GM21825 (cell line): ENCODE results near the gene BSCL2.
"Not testable (repeated sequence)": the region's sequence is repeated elsewhere in the genome, so short reads cannot be mapped to it uniquely, and the experiment has no call there.

Experiments used
- ATAC-seq: cut with Tn5 transposase; IDR thresholded peaks from one replicate; pipeline ENCODE4 v1.9.1; 2021; ENCODE audit warnings: mild to moderate bottlenecking, moderate library complexity; ENCODE audit not compliant: unreplicated experiment

Gene BSCL2

DNA sequence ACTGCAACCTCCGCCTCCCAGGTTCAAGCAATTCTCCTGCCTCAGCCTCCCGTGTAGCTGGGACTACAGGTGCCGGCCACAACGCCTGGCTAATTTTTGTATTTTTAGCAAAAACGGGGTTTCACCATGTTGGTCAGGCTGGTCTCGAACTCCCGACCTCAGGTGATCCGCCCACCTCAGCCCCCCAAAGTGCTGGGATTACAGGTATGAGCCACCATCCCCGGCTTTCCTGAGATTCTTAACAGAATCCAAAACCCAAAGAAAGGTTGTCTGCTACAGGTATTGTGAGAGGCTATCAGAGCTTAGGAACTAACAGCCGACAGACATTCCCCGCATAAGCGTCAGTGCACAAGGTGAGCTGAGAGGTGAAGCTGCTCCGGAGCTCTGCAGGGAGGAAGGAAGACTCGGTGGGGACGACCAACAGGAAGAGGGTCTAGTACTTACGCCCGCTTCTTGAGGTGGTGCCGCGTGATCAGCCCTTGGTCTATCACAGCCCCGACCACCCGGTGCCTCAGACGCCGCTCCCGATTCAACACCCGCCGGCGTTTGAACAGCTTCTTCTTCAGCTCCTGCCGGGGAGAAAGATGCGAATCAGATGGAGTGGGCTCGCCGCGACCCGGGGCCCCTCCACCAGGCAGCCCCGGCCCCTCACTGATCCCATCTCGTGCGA is 42.7 kb downstream of the BSCL2 start:
- ATAC-seq = peak; percentile 20

DNA sequence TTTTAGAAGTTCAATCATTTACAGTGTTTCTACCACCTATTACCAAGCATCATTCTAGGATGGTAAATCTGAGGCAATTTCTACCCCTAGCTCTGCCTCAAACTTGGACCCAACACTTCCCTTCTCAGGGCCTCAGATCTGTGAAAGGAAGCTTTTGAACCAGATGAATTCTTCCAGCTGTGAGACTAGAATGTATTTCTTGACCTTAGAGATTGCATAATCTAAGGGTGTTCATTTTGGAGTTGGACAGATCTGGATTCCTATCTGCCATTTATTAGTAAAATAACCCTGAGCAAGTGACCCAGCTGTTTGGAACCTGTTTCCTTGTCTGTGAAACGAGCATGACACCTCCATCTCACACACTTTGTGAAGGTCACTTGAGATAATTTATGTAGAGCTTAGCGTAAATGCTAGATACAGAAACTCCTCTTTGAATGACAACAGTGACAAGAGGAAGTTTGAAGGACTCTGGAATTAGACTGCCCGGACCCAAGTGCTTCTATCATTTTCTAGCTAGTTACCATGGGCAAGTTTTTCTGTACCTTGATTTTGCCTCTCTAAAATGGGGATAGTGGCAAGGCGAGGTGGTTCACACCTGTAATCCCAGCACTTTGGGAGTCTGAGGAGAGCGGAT is 50.3 kb downstream of the BSCL2 start:
- ATAC-seq = no peak

DNA sequence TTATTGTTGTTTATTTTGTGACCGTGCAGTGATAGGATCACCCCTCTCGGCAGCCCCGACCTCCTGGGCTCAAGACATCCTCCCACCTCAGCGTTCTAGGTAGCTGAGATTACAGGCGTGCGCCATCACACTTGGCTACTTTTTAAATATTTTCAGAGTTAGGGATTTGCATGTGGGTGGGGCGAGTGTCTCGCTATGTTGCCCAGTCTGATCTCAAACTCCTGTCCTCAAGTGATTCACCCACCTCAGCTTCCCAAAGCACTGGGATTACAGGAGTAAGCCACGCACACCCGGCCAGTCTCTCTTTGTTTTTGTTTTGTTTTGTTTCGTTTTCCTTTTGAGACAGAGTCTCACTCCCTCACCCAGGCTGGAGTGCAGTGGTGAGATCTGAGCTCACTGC is 52.9 kb downstream of the BSCL2 start:
- no peak for ATAC-seq

DNA sequence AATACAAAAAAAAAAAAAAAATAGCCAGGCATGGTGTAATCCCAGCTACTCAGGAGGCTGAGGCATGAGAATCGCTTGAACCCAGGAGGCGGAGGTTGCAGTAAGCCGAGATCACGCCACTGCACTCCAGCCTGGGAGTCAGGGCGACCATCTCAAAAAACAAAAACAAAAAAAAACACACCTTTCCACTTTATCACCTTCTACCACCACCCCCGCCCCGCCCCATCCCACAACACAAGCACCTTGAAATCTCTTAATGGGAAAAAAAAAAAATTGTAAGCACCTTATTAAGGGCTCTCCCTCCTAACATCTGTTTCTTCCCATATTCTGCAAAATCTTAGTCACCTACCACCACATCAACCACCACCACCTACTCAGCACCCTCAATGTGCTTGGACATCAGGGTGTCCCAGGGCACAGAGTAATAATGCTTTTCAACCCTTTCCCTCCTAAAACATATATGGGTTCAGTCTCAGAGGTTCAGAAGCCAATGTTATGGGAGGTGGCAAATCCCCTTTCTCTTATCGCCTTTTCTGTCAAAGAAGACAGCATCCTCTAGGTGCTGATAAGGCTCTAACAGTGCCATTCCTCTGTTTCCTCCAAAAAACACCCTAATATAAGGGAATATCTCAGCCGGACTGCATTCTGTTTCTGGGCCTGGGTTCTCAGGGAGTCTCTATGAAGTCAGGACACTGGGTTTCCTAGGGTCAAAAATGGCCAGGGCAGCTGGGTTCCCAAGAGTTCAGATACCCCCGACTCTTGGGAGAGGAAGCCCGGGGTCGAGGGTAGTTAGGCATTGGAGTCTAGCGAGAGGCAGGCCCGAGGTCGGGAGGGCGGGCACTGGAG is 54.8 kb downstream of the BSCL2 start:
- no peak for ATAC-seq

DNA sequence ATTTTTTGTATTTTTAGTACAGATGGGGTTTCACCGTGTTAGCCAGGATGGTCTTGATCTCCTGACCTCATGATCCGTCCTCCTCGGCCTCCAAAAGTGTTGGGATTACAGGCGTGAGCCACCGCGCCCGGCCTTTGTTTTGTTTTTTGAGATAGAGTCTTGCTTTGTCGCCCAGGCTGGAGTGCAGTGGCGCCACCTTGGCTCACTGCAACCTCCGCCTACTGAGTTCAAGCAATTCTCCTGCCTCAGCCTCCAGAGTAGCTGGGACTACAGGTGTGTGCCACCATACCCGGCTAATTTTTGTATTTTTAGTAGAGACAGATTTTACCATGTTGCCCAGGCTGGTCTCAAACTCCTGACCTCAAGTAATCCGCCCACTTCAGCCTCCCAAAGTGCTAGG is 56.9 kb downstream of the BSCL2 start:
- ATAC-seq = not testable (repeated sequence)

DNA sequence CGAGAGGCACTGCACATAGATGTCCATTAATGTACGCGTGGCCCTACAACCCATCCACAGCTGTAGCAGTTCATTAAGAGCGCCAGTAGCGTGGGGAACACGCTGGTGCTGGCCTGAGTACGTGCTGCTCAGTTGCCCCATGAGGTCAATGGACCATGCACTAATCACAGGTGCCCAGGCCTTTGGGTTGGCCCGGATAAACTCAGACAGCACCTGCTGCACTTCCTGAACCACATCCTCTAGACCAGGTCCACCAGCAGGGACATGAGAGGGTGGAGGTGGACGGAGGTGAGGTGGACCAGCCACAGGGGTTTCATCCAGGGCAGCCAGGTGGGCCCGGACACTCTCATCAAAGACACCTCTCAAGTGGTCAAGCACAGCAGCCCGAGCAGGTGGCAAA is 57.7 kb downstream of the BSCL2 start:
- ATAC-seq = no peak

DNA sequence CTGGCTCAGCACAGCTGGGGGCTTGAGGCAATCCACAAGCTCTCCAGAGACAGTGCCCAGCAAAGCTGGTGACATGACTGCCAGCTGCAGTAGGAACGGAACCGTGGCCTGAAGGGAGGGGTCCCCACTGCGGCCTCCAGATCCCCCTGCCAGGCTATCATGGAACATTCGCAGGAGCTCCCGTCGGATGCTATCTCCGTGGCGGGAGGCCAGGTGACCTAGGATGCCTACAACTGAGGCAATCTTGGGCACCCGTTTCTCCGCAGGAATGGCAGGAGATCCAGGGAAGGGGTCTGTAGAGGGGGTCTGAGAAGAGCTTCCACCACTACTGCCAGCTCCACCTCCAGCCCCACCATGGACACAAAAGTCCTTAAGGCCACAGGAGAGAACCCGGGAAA is 58.3 kb downstream of the BSCL2 start:
- ATAC-seq = no peak

DNA sequence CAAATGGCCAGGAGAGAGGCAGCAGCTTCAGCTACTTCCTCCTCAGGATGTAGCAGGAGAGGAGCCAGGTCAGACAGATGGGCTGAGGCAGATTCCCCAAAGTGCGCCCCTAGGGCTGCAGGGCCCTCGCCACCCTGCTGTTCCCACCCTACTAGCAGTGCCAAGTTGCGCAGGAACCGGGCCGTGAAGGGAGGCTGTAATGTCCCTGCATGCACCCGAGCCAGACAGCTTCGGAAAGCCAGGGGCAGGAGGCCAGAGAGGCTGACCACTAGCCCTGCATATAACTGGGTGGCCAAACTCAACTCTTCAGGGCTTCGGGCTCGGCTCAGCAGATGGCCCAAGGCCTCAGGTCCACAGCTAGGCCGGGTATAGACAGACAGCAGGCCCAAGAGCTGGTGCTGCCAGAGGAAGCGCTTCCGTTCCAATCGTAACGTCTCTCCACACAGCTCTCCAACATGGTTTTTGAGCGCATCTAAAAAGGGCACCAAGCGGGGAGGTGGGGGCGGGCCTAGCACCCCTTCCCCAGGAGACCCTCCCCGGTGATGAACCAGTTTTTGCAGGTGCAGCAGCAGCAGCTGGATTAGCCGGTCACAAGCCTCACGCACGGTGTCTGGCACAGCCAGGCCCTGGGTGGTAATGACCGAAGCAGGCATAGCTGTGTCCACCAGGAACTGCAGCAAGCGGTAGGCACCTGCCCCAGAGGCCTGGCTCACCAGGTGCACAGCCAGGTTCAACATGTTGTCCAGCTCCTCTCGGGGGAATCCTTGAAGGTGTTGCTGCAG is 58.8 kb downstream of the BSCL2 start:
- no peak for ATAC-seq

DNA sequence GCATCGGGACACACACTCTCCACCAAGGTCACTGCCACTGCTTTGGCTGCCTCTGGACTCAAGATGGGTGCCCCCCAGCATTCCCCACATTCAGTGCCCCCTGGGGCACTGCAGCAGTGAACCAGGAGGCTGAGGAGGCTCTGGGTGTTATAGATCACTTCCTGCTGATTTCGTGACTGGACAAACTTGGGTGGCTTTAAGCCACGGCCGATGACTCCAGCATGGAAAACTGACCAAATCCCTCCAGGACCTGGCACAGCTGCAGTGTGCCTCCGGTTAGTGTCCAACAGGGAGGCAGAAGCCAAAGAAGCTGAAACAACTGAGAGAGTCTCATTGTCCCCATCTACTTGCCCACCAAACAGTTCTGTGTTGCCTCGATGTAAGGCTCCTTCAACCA is 59.6 kb downstream of the BSCL2 start:
- ATAC-seq = no peak

DNA sequence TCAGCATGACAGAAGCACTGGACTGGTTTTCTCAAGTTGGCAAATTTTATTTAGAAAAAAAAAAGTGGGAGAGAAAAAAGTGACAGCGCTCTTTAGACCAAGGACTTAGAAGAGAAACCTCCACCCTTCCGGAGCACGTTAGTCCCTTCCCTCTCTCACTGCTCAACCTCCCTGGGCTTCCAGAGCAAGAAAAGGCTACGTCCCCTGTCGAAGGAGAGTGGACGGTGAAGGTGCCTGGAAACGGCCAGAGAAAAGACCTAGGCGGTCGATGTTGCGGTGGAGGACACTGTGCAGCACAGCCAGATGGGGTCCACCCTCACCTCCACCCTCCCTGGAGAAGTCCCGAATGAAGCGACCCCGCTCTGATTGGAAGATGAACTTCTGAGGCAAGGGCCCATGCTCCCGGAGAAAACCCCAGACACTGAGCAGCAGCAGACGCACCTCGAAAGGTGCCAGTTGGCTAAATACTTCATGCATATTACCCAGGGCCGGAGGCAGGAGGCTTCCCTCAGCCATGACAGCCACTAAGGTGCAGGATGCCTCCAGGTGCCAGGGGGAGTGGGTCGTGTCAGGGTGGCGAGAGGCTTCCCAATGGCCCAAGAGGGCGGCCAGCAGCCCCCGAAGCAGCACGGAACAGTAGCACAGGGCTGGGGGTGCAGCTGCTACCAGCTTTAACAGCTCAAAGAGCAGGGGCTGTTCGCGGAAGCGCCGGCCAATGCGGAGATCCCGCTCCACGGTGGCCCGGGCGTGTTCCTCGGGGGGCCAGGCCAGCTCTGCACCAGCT is 60.2 kb downstream of the BSCL2 start:
- no peak for ATAC-seq

DNA sequence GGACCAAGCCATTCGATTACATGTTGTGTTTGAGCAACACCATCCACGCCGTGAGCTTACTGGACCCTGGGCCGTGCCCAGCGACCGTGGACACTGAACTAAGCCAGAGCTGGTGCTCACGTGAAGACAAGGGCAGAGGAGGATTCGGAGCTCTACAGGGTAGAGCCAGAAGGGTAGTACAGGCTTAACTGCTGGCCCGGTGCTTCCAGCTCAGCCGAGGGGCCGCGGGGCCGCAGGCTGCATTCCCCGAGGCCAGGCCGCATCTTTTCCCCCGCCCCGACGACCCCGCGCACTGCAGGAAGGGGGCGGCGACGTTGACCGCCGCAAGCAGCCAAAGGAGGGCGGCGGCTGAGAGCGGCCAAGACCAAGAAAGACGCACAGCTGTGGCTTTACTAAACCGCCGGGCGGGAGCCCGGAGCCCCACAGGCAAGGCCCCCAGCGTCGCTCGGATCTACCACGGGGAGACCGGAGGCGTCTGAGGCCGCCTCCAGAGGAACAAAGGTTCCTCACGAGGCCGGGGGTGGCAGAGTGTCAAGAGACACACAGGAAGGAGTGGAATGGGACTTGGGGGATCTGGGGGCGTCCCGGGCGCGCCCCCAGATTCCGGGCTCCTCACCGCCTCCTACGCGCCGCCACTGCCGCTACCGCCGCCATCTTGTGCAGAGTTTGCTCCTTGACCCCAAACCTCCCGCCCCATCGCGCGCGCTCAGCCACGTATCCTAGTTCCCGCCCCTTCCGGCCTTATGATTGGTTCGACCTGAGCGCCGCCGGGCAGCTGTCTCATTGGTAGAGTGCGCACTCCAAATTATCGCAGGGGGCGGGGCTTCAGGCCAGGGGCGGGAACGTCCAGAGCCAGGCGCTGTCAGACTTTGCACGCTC is 61.0 kb downstream of the BSCL2 start, which contains the start of gene GANAB:
GANAB (minus strand) TSS at position 668 of the 879 bp plus-strand sequence; CDS start at position 654, 14 bp downstream.
- ATAC-seq = peak; percentile 87

DNA sequence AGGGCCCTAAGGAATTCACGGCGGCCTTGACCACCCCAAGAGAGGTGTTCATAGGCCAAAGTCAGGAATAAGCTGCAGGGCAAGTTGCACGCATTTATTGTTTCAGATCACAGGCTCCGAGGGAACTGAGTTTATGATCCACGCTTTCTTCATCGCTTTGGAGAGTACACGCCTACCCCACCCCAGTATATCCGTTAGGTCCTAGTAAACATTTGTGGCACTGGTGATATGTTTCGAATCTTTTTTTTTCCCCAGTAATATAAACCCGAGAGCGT is 61.6 kb downstream of the BSCL2 start:
- no peak for ATAC-seq

DNA sequence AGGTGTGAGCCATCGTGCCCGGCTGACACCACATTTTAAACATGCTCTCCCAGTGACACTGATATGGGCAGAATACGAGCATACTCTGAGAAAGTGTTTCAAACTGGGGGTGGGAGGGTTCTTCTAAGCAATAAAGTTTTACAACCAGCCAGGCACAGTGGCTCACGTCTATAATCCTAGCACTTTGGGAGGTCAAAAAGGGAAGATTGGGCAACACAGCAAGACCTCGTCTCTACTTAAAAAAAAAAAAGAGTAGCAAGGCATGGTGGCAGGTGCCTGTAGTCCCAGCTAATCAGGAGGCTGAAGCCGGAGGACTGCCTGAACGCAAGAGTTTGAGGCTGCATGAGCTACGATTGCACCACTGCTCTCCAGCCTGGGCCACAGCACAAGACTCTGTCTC is 63.0 kb downstream of the BSCL2 start:
- ATAC-seq = no peak
